ENCODE results near the gene BCKDHB. TPM values are rescaled to one million over a fixed set of nuclear protein-coding genes. Genes with fewer than 3 reads are reported as not detected.

Gene BCKDHB
- total RNA-seq, 1 experiment from 2014 or later = 24.3 TPM

DNA sequence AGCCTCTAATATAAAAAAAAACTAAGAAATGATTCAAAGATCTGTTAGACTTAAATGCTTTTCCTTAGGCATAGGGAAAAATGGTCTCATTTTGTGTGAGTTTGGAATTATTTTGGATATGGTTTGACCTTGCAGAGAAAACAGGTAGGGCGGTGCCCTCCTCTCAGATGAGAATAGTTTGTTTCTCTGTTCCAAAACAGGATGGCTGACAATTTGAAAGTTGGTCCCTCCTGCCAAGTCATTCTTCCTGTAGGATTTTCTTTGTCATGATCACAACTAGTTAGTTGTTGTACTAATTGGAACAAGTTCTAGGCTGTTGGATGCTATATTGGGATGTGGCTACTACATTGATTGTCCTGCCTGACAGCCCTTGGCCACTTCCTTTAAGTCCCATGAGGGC, 108.6 kb downstream of the BCKDHB start (continued):
- no peak for TF ChIP-seq IRF2 (CRISPR knock-in tag; IDR thresholded peaks at IDR 0.05; ENCODE audit: borderline replicate concordance, low read depth)

DNA sequence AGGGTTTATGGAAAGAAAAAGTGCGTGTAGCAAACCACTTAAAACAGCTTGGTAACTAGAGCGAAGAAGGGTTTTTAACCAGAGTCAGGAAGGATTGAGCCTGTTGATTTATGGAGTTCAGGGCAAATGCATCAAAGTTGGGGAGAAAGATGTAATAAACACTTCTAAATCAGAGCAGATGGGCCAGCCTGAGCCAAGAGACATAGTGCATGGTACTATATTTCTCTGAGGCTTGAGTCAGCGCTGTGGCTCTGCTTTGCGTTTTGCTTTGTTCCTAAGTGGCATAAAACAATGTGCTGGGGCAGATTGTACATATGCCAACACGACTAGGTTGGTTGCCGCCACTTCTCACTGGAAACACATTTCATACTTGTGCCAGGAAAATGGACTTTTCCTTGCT, 111.3 kb downstream of the BCKDHB start:
- TF ChIP-seq HMGA2 (CRISPR knock-in tag; IDR thresholded peaks at IDR 0.05) (no peak), ZNF138 (CRISPR knock-in tag; conservative IDR thresholded peaks at IDR 0.05) (no peak), NR3C1 (CRISPR knock-in tag; conservative IDR thresholded peaks at IDR 0.05; ENCODE audit: low read depth) (no peak), JUN (CRISPR knock-in tag; IDR thresholded peaks at IDR 0.05) (no peak)
- TF ChIP-seq, protein P1, sequence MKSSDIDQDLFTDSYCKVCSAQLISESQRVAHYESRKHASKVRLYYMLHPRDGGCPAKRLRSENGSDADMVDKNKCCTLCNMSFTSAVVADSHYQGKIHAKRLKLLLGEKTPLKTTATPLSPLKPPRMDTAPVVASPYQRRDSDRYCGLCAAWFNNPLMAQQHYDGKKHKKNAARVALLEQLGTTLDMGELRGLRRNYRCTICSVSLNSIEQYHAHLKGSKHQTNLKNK (CRISPR knock-in tag; IDR thresholded peaks at IDR 0.05) = no peak
- TF ChIP-seq, protein P2, sequence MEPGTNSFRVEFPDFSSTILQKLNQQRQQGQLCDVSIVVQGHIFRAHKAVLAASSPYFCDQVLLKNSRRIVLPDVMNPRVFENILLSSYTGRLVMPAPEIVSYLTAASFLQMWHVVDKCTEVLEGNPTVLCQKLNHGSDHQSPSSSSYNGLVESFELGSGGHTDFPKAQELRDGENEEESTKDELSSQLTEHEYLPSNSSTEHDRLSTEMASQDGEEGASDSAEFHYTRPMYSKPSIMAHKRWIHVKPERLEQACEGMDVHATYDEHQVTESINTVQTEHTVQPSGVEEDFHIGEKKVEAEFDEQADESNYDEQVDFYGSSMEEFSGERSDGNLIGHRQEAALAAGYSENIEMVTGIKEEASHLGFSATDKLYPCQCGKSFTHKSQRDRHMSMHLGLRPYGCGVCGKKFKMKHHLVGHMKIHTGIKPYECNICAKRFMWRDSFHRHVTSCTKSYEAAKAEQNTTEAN (CRISPR knock-in tag; IDR thresholded peaks at IDR 0.05) = no peak
- Mint-ChIP-seq H3K4me1 (peaks cover 13% of the 10 kb centered on the region), H3K36me3 (peaks cover 16% of the 10 kb centered on the region), H3K4me3 (no peak overlapping the region), H3K27me3 (ENCODE audit: low read depth) (no peaks in the 10 kb centered on the region), H3K9me3 (peaks cover 10% of the 10 kb centered on the region), H3K27ac (no peak overlapping the region)
- ATAC-seq (no peak), DNase-seq (ENCODE audit: low spot score) (no peak)
- ChIA-PET CTCF (no interaction called here), POLR2A (no interaction called here)

DNA sequence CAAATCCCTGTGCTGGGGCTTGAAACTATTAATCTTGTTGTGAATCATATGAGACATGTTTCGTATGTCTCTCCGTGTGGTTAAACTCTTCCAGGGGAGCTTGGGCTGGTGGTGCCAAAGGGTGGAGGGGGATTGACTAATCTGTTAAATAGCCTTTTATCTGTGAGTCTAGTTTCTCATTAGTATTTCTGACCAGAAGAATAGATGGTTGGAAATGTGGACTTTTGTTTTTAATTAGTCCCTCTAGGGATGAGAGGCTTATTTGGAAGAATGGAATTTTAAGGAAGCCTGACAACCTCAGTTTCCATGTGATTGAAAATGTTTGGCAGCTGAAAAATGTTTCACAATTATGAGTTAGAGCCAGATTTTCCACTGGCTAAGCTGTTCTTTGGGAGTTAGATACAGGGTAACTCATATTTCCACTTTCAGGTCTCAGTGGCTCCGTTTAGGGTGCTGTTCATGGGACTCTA, 117.3 kb downstream of the BCKDHB start:
- no peak overlapping the region for H3K27ac Mint-ChIP-seq
- H3K9me3 Mint-ChIP-seq = peaks cover 12% of the 10 kb centered on the region
- H3K27me3 Mint-ChIP-seq (ENCODE audit: low read depth) = no peaks in the 10 kb centered on the region
- peaks cover 23% of the 10 kb centered on the region for H3K36me3 Mint-ChIP-seq
- no peak for ATAC-seq
- ChIA-PET CTCF (interaction anchor here (1.1 kb wide), 1 partner anchor 9 kb away, joined by 5 read pairs; no protein-coding TSS in a partner anchor), POLR2A (interaction anchor here (0.6 kb wide), 1 partner anchor 68 kb away, joined by 5 read pairs; no protein-coding TSS in a partner anchor)
- H3K4me1 Mint-ChIP-seq = peaks cover 18% of the 10 kb centered on the region
- no peak for DNase-seq (ENCODE audit: low spot score)
- no peak overlapping the region for H3K4me3 Mint-ChIP-seq
- TF ChIP-seq, protein P3, sequence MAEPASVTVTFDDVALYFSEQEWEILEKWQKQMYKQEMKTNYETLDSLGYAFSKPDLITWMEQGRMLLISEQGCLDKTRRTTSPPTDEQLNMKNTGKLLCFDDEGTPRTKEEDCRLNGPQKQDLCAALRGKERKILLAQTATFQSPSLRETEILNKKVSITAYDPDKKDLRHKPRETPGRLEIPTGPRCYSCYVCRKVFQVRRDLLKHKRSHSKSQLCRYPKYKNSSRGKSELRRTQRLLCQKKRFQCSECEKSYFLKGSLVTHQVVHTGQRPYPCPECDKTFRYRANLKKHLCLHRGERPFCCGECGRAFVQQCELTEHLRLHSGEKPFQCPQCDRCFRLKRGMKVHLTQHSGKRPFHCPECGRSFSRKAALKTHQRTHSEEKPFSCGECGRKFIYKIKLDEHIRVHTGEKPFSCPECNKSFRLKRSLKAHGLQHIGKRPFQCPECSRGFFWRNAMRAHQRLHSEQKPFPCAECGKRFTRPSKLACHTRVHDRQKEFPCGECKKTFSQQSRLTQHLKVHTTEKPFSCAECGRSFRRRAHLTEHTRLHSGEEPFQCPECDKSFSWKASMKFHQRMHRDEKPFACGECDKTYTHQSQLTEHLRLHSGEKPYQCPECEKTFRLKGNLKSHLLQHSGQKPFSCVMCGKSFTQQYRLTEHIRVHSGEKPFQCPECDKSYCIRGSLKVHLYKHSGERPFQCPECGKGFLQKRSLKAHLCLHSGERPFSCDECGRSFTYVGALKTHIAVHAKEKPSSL (CRISPR knock-in tag; conservative IDR thresholded peaks at IDR 0.05) = no peak

DNA sequence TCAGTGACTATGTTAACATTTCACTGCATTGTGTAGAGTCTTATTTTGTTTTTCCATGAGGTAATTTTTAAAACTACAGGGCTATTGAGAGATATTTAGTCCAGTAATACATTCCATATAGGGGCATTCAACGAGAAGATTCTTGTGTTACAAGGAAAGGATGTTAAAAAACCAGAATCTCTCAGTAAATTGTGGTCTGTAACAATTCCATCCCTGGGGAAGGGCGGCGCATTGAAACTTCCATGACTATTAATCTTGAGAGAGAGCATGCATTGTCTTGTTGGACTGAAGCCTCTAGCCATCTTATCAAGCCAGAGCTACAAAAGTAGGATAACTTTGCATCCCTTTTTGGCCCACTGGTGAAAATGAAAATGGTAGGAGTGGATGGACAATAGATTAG, 119.7 kb downstream of the BCKDHB start:
- Mint-ChIP-seq H3K4me1 (peaks cover 18% of the 10 kb centered on the region), H3K27me3 (ENCODE audit: low read depth) (no peaks in the 10 kb centered on the region), H3K27ac (no peak overlapping the region), H3K9me3 (peaks cover 13% of the 10 kb centered on the region), H3K36me3 (peaks cover 14% of the 10 kb centered on the region), H3K4me3 (no peak overlapping the region)
- ChIA-PET POLR2A (no interaction called here), CTCF (interaction anchor here (2.1 kb wide), 1 partner anchor 12 kb away, joined by 12 read pairs; no protein-coding TSS in a partner anchor)
- DNase-seq (ENCODE audit: low spot score) (no peak), ATAC-seq (no peak)
- TF ChIP-seq NR3C1 (CRISPR knock-in tag; conservative IDR thresholded peaks at IDR 0.05; ENCODE audit: low read depth) = no peak
- no peak for TF ChIP-seq ZNF317 (CRISPR knock-in tag; IDR thresholded peaks at IDR 0.05; ENCODE audit: borderline replicate concordance, low read depth)
- no peak for TF ChIP-seq SOX15 (CRISPR knock-in tag; IDR thresholded peaks at IDR 0.05)
- no peak for TF ChIP-seq TP53 (CRISPR knock-in tag; IDR thresholded peaks at IDR 0.05)
- TF ChIP-seq, protein P4, sequence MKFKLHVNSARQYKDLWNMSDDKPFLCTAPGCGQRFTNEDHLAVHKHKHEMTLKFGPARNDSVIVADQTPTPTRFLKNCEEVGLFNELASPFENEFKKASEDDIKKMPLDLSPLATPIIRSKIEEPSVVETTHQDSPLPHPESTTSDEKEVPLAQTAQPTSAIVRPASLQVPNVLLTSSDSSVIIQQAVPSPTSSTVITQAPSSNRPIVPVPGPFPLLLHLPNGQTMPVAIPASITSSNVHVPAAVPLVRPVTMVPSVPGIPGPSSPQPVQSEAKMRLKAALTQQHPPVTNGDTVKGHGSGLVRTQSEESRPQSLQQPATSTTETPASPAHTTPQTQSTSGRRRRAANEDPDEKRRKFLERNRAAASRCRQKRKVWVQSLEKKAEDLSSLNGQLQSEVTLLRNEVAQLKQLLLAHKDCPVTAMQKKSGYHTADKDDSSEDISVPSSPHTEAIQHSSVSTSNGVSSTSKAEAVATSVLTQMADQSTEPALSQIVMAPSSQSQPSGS (CRISPR knock-in tag; IDR thresholded peaks at IDR 0.05; ENCODE audit: borderline replicate concordance, low read depth) = no peak
- TF ChIP-seq ELF4 (CRISPR knock-in tag; IDR thresholded peaks at IDR 0.05; ENCODE audit: low read depth) = no peak
- TF ChIP-seq SMAD4 (CRISPR knock-in tag; IDR thresholded peaks at IDR 0.05) = no peak
- TF ChIP-seq, protein P5, sequence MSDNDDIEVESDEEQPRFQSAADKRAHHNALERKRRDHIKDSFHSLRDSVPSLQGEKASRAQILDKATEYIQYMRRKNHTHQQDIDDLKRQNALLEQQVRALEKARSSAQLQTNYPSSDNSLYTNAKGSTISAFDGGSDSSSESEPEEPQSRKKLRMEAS (CRISPR knock-in tag; IDR thresholded peaks at IDR 0.05) = no peak
- TF ChIP-seq ZBTB21 (CRISPR knock-in tag; IDR thresholded peaks at IDR 0.05; ENCODE audit: borderline replicate concordance) = no peak
- TF ChIP-seq GTF2I (CRISPR knock-in tag; conservative IDR thresholded peaks at IDR 0.05) = no peak
- TF ChIP-seq CREB1 (CRISPR knock-in tag; IDR thresholded peaks at IDR 0.05) = no peak
- TF ChIP-seq, protein P6, sequence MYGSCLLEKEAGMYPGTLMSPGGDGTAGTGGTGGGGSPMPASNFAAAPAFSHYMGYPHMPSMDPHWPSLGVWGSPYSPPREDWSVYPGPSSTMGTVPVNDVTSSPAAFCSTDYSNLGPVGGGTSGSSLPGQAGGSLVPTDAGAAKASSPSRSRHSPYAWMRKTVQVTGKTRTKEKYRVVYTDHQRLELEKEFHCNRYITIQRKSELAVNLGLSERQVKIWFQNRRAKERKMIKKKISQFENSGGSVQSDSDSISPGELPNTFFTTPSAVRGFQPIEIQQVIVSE (CRISPR knock-in tag; IDR thresholded peaks at IDR 0.05; ENCODE audit: borderline replicate concordance) = no peak
- no peak for TF ChIP-seq GABPB1 (CRISPR knock-in tag; IDR thresholded peaks at IDR 0.05)
- no peak for TF ChIP-seq NFYB (CRISPR knock-in tag; conservative IDR thresholded peaks at IDR 0.05; ENCODE audit: low read depth)
- TF ChIP-seq, protein P2 (CRISPR knock-in tag; IDR thresholded peaks at IDR 0.05) = no peak
- TF ChIP-seq TEAD4 (CRISPR knock-in tag; IDR thresholded peaks at IDR 0.05) = no peak
- TF ChIP-seq EMX1 (CRISPR knock-in tag; IDR thresholded peaks at IDR 0.05) = no peak
- no peak for TF ChIP-seq ZNF423 (CRISPR knock-in tag; IDR thresholded peaks at IDR 0.05)

All from WTC11 (cell line).